Erythroblast (primary cell): ENCODE results near the gene PAX3.

ENCODE experiments used
- GATA1 ChIP-seq: IDR thresholded peaks from 2 replicates; pipeline ENCODE4 v1.6.1; 2011; ENCODE audit warnings: low read depth, mild to moderate bottlenecking, control low read depth, low read length, moderate library complexity
- POLR2A ChIP-seq: IDR thresholded peaks from 2 replicates; pipeline ENCODE4 v1.6.1; 2011; ENCODE audit warnings: mild to moderate bottlenecking, low read length

DNA sequence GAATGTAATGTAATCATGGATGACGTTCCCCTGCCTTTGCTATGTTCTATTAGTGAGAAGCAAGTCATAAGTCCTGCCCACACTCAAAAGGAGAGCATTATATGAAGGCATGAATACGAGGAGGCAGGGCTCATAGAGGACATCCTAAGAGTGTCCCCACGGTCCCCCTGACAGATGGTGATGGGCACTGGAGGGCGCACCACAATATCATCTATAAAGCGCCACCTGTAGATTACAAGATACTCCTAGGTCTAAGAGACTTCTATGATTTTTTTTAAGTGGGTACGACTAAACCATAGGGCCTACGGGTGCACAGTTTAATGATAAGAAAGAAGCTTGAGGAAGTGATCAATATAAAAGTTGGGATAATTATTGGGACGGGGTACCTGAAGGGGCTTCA lies 131.0 kb downstream of the PAX3 start:
- no peak for TF ChIP-seq POLR2A
- no peak for TF ChIP-seq GATA1
